HCT116 (cell line): Measurements from ENCODE around the gene ESR2. TPM values are rescaled to one million over a fixed set of nuclear protein-coding genes. Genes with fewer than 3 reads are reported as not detected.

ENCODE experiments used
- ATAC-seq: fragments of 200-7000 bp; cut with Tn5 transposase; 2 replicates; pipeline ENCODE4 v1.9.1; 2020; ENCODE audit warnings: mild to moderate bottlenecking, moderate library complexity
- BruUV-seq: library from RNA; stranded (reverse); fragments of 400-500 nt; replicated peaks from 2 replicates; lab custom pipeline; 2021; lab: Mats Ljungman, UMichigan
- CTCF ChIA-PET: fragments of 300-600 bp; sonication (Branson Sonifier 250); formaldehyde crosslinking; loops from one replicate; lab custom pipeline; 2021; ENCODE audit warnings: antibody characterized with exemption; lab: Charles Lee
- POLR2A ChIA-PET: fragments of 300-600, 350-600 bp; sonication (Branson Sonifier 250); formaldehyde crosslinking; loops from one replicate; lab custom pipeline; 2021; ENCODE audit warnings: antibody characterized with exemption; lab: Charles Lee
- RAD21 ChIA-PET, 2 experiments: fragments of 300-600 bp; sonication (Branson Sonifier 250); formaldehyde crosslinking; loops; one replicate each; lab custom pipeline; 2023; ENCODE audit warnings: low total read pairs in 2 of 2; ENCODE audit not compliant: uncharacterized antibody in 2 of 2, unreplicated experiment in 2 of 2, low non-redundant PET in 1 of 2; lab: Charles Lee
- DNase-seq: peaks from one replicate; pipeline ENCODE4 v3.0.0-alpha.2; 2010; ENCODE audit warnings: low read depth, low spot score
- H2AFZ ChIP-seq: fragments of 200-600 bp; shearing (Covaris generic), sonication (generic); 2 replicates; pipeline ENCODE4 v1.6.1; 2017; ENCODE audit warnings: low read depth, mixed run types, mixed read lengths, antibody characterized with exemption, low read length; ENCODE audit not compliant: poor library complexity, severe bottlenecking
- H3K27ac ChIP-seq: 2 replicates; pipeline ENCODE4 v1.5.1; 2012; ENCODE audit warnings: low read depth, low read length
- H3K27me3 ChIP-seq: fragments of 200-600 bp; sonication (generic); 2 replicates; pipeline ENCODE4 v1.6.1; 2016; ENCODE audit warnings: mixed run types, low read length, mixed read lengths; ENCODE audit not compliant: insufficient read depth
- H3K36me3 ChIP-seq, 2 experiments: fragments of 200-500 bp in 1 of 2; fragments of 200-600 bp in 1 of 2; sonication (Bioruptor generic) in 1 of 2; sonication (generic) in 1 of 2; 2 replicates each; pipeline versions ENCODE4 v1.5.1 to v1.6.1; 2014 to 2016; ENCODE audit warnings: low read length in 2 of 2, inconsistent platforms in 1 of 2, mixed read lengths in 1 of 2, mixed run types in 1 of 2; ENCODE audit not compliant: insufficient read depth in 2 of 2, control insufficient read depth in 1 of 2
- H3K4me1 ChIP-seq, 2 experiments: fragments of 200-600 bp in 1 of 2; sonication (generic) in 1 of 2; 2 replicates each; pipeline versions ENCODE4 v1.5.1 to v1.6.1; 2012 to 2017; ENCODE audit warnings: low read length in 2 of 2, inconsistent platforms in 1 of 2, mild to moderate bottlenecking in 1 of 2, mixed read lengths in 1 of 2, mixed run types in 1 of 2, moderate library complexity in 1 of 2; ENCODE audit not compliant: insufficient read depth in 2 of 2, control insufficient read depth in 1 of 2
- H3K4me2 ChIP-seq: fragments of 200-600 bp; sonication (generic); 2 replicates; pipeline ENCODE4 v1.6.1; 2017; ENCODE audit warnings: mixed run types, low read length, mixed read lengths
- H3K4me3 ChIP-seq, 2 experiments: fragments of 200-600 bp in 1 of 2; sonication (generic) in 1 of 2; replicated peaks in 1 of 2; 2 replicates each; pipeline ENCODE4 v1.5.1; 2011 to 2016; ENCODE audit warnings: low read length in 2 of 2, control low read depth in 1 of 2, low read depth in 1 of 2, mild to moderate bottlenecking in 1 of 2, mixed read lengths in 1 of 2, mixed run types in 1 of 2
- H3K79me2 ChIP-seq: fragments of 200-600 bp; sonication (generic); 2 replicates; pipeline ENCODE4 v1.6.1; 2017; ENCODE audit warnings: mild to moderate bottlenecking, mixed run types, low read length, moderate library complexity, mixed read lengths; ENCODE audit not compliant: insufficient read depth
- H3K9ac ChIP-seq: fragments of 200-600 bp; sonication (generic); 2 replicates; pipeline ENCODE4 v1.6.1; 2016; ENCODE audit warnings: low read length, mixed read lengths
- H3K9me2 ChIP-seq: fragments of 200-600 bp; sonication (generic), shearing (Covaris generic); 2 replicates; pipeline ENCODE4 v1.6.1; 2017; ENCODE audit warnings: mixed run types, mild to moderate bottlenecking, moderate library complexity; ENCODE audit not compliant: insufficient read depth
- H3K9me3 ChIP-seq, 2 experiments: fragments of 200-500 bp in 1 of 2; fragments of 200-600 bp in 1 of 2; sonication (Bioruptor generic) in 1 of 2; sonication (generic) in 1 of 2; 2 replicates each; pipeline ENCODE4 v1.6.1; 2014 to 2017; ENCODE audit warnings: low read length in 2 of 2, mixed read lengths in 2 of 2, inconsistent platforms in 1 of 2, low read depth in 1 of 2, mild to moderate bottlenecking in 1 of 2, mixed run types in 1 of 2, moderate library complexity in 1 of 2; ENCODE audit not compliant: control insufficient read depth in 1 of 2, insufficient read depth in 1 of 2
- H4K20me1 ChIP-seq: fragments of 200-600 bp; sonication (generic), shearing (Covaris generic); 2 replicates; pipeline ENCODE4 v1.6.1; 2017; ENCODE audit warnings: mixed run types, mild to moderate bottlenecking, moderate library complexity; ENCODE audit not compliant: insufficient read depth
- ATF3 ChIP-seq: IDR thresholded peaks from 2 replicates; pipeline ENCODE4 v1.6.1; 2012
- CBX3 ChIP-seq: IDR thresholded peaks from 2 replicates; pipeline ENCODE4 v1.6.1; 2012; ENCODE audit warnings: low read depth
- CEBPB ChIP-seq: IDR thresholded peaks from 2 replicates; pipeline ENCODE4 v1.6.1; 2012; ENCODE audit warnings: low read depth
- CTCF ChIP-seq, 3 experiments: fragments of 200-600 bp in 1 of 3; sonication (generic) in 1 of 3; IDR thresholded peaks in 2 of 3; conservative IDR thresholded peaks in 1 of 3; 2 replicates each; pipeline ENCODE4 v1.5.1; 2012 to 2017; ENCODE audit warnings: low read depth in 2 of 3, low read length in 2 of 3, antibody characterized with exemption in 1 of 3, borderline replicate concordance in 1 of 3, control low read depth in 1 of 3, mild to moderate bottlenecking in 1 of 3, mixed read lengths in 1 of 3, mixed run types in 1 of 3, moderate library complexity in 1 of 3; ENCODE audit not compliant: insufficient read depth in 1 of 3
- ELF1 ChIP-seq: IDR thresholded peaks from 2 replicates; pipeline ENCODE4 v1.6.1; 2012; ENCODE audit warnings: low read depth, borderline replicate concordance
- EZH2phosphoT487 ChIP-seq: fragments of 200-600 bp; IDR thresholded peaks from 2 replicates; pipeline ENCODE4 v1.6.1; 2018; ENCODE audit warnings: antibody characterized with exemption, borderline replicate concordance
- FOSL1 ChIP-seq: IDR thresholded peaks from 2 replicates; pipeline ENCODE4 v1.6.1; 2012; ENCODE audit warnings: low read depth
- JUND ChIP-seq: IDR thresholded peaks from 2 replicates; pipeline ENCODE4 v1.6.1; 2012
- MAX ChIP-seq: IDR thresholded peaks from 2 replicates; pipeline ENCODE4 v1.6.1; 2012
- POLR2A ChIP-seq: IDR thresholded peaks from 2 replicates; pipeline ENCODE4 v1.7.0; 2011; ENCODE audit warnings: borderline replicate concordance; ENCODE audit not compliant: insufficient read depth, insufficient read length; ENCODE audit errors: extremely low read depth
- POLR2AphosphoS5 ChIP-seq: IDR thresholded peaks from 2 replicates; pipeline ENCODE4 v1.6.1; 2011; ENCODE audit warnings: mild to moderate bottlenecking, low read depth, low read length, moderate library complexity
- RAD21 ChIP-seq: IDR thresholded peaks from 2 replicates; pipeline ENCODE4 v1.6.1; 2012; ENCODE audit warnings: low read depth, mild to moderate bottlenecking
- SIN3A ChIP-seq: IDR thresholded peaks from 2 replicates; pipeline ENCODE4 v1.6.1; 2012; ENCODE audit warnings: low read depth
- ZBTB33 ChIP-seq: IDR thresholded peaks from 2 replicates; pipeline ENCODE4 v1.6.1; 2011; ENCODE audit warnings: mild to moderate bottlenecking, low read length, moderate library complexity; ENCODE audit not compliant: insufficient replicate concordance; ENCODE audit errors: extremely low read depth
- ZFX ChIP-seq: fragments of 450-650 bp; IDR thresholded peaks from 2 replicates; pipeline ENCODE4 v1.6.1; 2017
- ZNF274 ChIP-seq: fragments of 200-500 bp; sonication (Bioruptor generic); IDR thresholded peaks from 2 replicates; pipeline ENCODE4 v1.6.1; 2014; ENCODE audit warnings: mild to moderate bottlenecking, low read depth, low read length, inconsistent platforms
- intact Hi-C: fragments of 100-400 bp; cut with micrococcal nuclease; formaldehyde crosslinking; loops from 2 replicates; pipeline ENCODE4 v1.10.0; 2022
- total RNA-seq: library from RNA; stranded (reverse); gene quantifications from one replicate; pipeline ENCODE4 v1.2.1, GENCODE V29; 2021; ENCODE audit not compliant: unreplicated experiment

The ESR2 gene
- total RNA-seq, 1 experiment from 2014 or later, result 0.32 TPM

- DNase-seq (no peak), ATAC-seq (no peak)
- RAD21 ChIA-PET, result no interaction called here
- no peaks in the 10 kb centered on the region for H3K4me1 ChIP-seq
- H3K9me3 ChIP-seq, result no peaks in the 10 kb centered on the region
- H3K9me2 ChIP-seq, result no peaks in the 10 kb centered on the region
- no peak overlapping the region for H2AFZ ChIP-seq
- no TSS peak for BruUV-seq
- POLR2A ChIA-PET, result no interaction called here
- H3K79me2 ChIP-seq, result no peaks in the 10 kb centered on the region
- intact Hi-C loops, result no loop called here
- no peak overlapping the region for H3K4me2 ChIP-seq
- H3K27me3 ChIP-seq, result no peaks in the 10 kb centered on the region
- no peak overlapping the region for H3K9ac ChIP-seq
- no peak overlapping the region for H3K4me3 ChIP-seq
- CTCF ChIA-PET, result no interaction called here
- no peaks in the 10 kb centered on the region for H4K20me1 ChIP-seq
- no peaks in the 10 kb centered on the region for H3K36me3 ChIP-seq
- TF ChIP-seq ZFX, result no peak
- no peak for TF ChIP-seq ZNF274
- no peak for TF ChIP-seq EZH2phosphoT487
- no peak for TF ChIP-seq CTCF (IDR thresholded peaks at IDR 0.05 in 2 of 3, conservative IDR thresholded peaks at IDR 0.05 in 1 of 3; ENCODE audit: borderline replicate concordance in 1 of 3, insufficient read depth in 1 of 3, low read depth in 2 of 3, low read length in 2 of 3)
- no peak for TF ChIP-seq ATF3
- no peak for TF ChIP-seq JUND
- no peak for TF ChIP-seq RAD21
- no peak for TF ChIP-seq CEBPB
- no peak for TF ChIP-seq ELF1
- TF ChIP-seq SIN3A, result no peak
- no peak for TF ChIP-seq ZBTB33
- no peak for TF ChIP-seq FOSL1
- no peak for TF ChIP-seq CBX3
- no peak for TF ChIP-seq MAX
- no peak for TF ChIP-seq POLR2A
- TF ChIP-seq POLR2AphosphoS5, result no peak
- H3K27ac ChIP-seq, result no peak overlapping the region
Measured at GRCh38 chr14:64272019-64272418, 22.2 kb downstream of the ESR2 start.
